ENCODE measurements around the gene MKI67. TPM values are rescaled to one million over a fixed set of nuclear protein-coding genes. Genes with fewer than 3 reads are reported as not detected.

The MKI67 gene
- total RNA-seq, 1 experiment from 2014 or later = 111 TPM

DNA sequence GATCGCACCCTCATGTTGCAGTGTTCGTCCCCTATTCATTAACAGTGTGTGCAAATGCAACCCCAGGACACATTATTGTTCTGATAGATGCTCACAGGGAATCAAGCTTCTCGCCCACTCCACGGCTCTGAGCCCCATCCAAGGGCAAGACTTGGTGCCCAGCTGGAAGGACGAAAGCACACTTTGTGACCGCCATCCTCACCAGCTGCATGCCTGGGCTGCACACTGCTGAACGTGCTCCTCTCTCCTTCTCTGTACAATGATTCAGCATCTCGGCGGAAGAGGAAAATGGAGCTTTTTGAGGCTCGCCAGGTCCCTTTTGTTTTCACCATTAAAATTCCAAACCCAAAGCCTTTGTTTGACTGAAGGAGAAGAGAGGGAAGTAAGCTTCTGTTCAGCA is 41.9 kb downstream of the MKI67 start:
- no peak overlapping the region for H3K27ac Mint-ChIP-seq (ENCODE audit: unreplicated experiment)
- no peaks in the 10 kb centered on the region for H3K36me3 ChIP-seq (ENCODE audit: control insufficient read depth, insufficient read depth, low read length)
- H3K4me1 Mint-ChIP-seq (ENCODE audit: low read depth, unreplicated experiment) = no peaks in the 10 kb centered on the region
- intact Hi-C loops (cut with micrococcal nuclease; ENCODE audit: unreplicated experiment) = no loop called here
- no peaks in the 10 kb centered on the region for H3K9me3 Mint-ChIP-seq (ENCODE audit: unreplicated experiment)
- peaks cover 11% of the 10 kb centered on the region for H3K27me3 Mint-ChIP-seq (ENCODE audit: insufficient read depth, unreplicated experiment)
- H3K9me3 ChIP-seq = no peaks in the 10 kb centered on the region
- POLR2A ChIA-PET = no interaction called here
- H3K27me3 ChIP-seq (replicated peaks; ENCODE audit: control insufficient read depth, insufficient read depth, low read length) = no peaks in the 10 kb centered on the region
- no peak overlapping the region for H3K4me3 ChIP-seq (ENCODE audit: low read depth, low read length)
- no peaks in the 10 kb centered on the region for H3K36me3 Mint-ChIP-seq (ENCODE audit: insufficient read depth, unreplicated experiment)
- no peak overlapping the region for H3K4me3 Mint-ChIP-seq (ENCODE audit: unreplicated experiment)
- DNase-seq = no peak
- CTCF ChIA-PET = no interaction called here
- H3K4me1 ChIP-seq = peaks cover 9% of the 10 kb centered on the region; the same call in 1 of the 2 replicates
- no TSS peak for BruUV-seq (replicated peaks)
- TF ChIP-seq, protein P1, sequence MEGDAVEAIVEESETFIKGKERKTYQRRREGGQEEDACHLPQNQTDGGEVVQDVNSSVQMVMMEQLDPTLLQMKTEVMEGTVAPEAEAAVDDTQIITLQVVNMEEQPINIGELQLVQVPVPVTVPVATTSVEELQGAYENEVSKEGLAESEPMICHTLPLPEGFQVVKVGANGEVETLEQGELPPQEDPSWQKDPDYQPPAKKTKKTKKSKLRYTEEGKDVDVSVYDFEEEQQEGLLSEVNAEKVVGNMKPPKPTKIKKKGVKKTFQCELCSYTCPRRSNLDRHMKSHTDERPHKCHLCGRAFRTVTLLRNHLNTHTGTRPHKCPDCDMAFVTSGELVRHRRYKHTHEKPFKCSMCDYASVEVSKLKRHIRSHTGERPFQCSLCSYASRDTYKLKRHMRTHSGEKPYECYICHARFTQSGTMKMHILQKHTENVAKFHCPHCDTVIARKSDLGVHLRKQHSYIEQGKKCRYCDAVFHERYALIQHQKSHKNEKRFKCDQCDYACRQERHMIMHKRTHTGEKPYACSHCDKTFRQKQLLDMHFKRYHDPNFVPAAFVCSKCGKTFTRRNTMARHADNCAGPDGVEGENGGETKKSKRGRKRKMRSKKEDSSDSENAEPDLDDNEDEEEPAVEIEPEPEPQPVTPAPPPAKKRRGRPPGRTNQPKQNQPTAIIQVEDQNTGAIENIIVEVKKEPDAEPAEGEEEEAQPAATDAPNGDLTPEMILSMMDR (IDR thresholded peaks at IDR 0.05; ENCODE audit: insufficient read depth in 1 of 2, low read depth in 1 of 2, low read length in 1 of 2, severe bottlenecking in 1 of 2, unreplicated experiment in 1 of 2) = no peak

DNA sequence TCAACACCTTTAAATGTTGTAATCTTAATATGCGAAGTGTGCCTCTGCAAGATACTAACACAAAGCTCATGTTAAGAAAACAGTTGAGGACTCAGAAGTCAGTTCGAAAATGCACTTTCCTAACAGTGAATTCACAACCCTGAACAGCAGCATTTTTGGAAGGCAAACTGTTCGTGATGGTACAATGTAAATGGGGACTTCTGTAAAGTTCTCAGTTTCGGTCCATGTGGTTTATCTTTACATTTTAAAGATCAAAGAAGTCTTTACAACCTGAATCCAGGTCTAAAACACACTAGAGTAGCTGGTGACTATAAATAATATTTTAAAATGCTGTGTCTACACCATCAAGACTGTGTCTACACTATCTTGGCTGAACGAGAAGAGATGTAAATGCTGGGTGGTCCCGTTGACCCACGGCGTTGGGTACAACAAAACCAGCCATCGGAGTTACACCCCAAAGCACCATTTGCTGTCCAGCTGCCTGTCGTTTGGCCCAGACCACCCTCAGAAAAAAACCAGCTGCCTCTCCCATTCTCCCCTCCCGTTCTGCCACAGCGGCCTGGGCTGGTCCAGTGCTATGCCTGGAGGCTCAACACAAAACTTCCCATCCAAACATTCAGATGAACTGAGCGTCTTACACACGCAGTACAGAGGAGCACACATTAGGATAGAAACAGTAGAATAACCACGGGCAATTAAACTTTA is 42.9 kb downstream of the MKI67 start:
- Histone ChIP-seq H3K4me1 (peaks cover 9% of the 10 kb centered on the region; the same call in 1 of the 2 replicates), H3K4me3 (ENCODE audit: low read depth, low read length) (no peak overlapping the region), H3K27me3 (replicated peaks; ENCODE audit: control insufficient read depth, insufficient read depth, low read length) (no peaks in the 10 kb centered on the region), H3K36me3 (ENCODE audit: control insufficient read depth, insufficient read depth, low read length) (no peaks in the 10 kb centered on the region), H3K9me3 (no peaks in the 10 kb centered on the region)
- Mint-ChIP-seq H3K27me3 (ENCODE audit: insufficient read depth, unreplicated experiment) (peaks cover 13% of the 10 kb centered on the region), H3K4me3 (ENCODE audit: unreplicated experiment) (no peak overlapping the region), H3K36me3 (ENCODE audit: insufficient read depth, unreplicated experiment) (no peaks in the 10 kb centered on the region), H3K4me1 (ENCODE audit: low read depth, unreplicated experiment) (no peaks in the 10 kb centered on the region), H3K27ac (ENCODE audit: unreplicated experiment) (no peak overlapping the region), H3K9me3 (ENCODE audit: unreplicated experiment) (no peaks in the 10 kb centered on the region)
- DNase-seq = no peak
- ChIA-PET POLR2A (no interaction called here), CTCF (no interaction called here)
- BruUV-seq (replicated peaks) = no TSS peak
- intact Hi-C loops (cut with micrococcal nuclease; ENCODE audit: unreplicated experiment) = no loop called here
- TF ChIP-seq, protein P1 (IDR thresholded peaks at IDR 0.05; ENCODE audit: insufficient read depth in 1 of 2, low read depth in 1 of 2, low read length in 1 of 2, severe bottlenecking in 1 of 2, unreplicated experiment in 1 of 2) = no peak

DNA sequence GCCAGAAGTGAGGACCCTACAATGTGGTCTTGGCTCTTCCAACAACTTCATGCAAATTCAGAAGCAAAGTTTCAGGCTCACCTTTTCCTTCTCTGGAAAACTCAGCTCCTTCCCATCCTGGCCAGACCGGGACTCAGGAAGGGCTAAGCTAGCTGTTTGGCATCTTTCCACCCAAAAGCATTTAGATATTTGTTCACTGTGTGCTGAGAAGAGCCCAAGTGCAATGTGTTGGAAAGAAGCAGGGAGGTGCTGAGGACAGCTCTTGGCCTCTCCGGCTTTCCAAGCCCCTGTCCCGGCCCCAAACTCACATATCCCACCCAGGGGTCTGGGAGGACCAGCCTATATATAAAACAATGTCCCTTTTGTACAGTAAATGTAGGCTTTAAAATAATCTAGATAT is 44.5 kb downstream of the MKI67 start:
- H3K36me3 ChIP-seq (ENCODE audit: control insufficient read depth, insufficient read depth, low read length) = no peaks in the 10 kb centered on the region
- Mint-ChIP-seq H3K4me3 (ENCODE audit: unreplicated experiment) (no peak overlapping the region), H3K4me1 (ENCODE audit: low read depth, unreplicated experiment) (no peaks in the 10 kb centered on the region), H3K36me3 (ENCODE audit: insufficient read depth, unreplicated experiment) (no peaks in the 10 kb centered on the region), H3K27ac (ENCODE audit: unreplicated experiment) (no peak overlapping the region), H3K27me3 (ENCODE audit: insufficient read depth, unreplicated experiment) (peaks cover 13% of the 10 kb centered on the region), H3K9me3 (ENCODE audit: unreplicated experiment) (no peaks in the 10 kb centered on the region)
- H3K9me3 ChIP-seq = no peaks in the 10 kb centered on the region
- intact Hi-C loops (cut with micrococcal nuclease; ENCODE audit: unreplicated experiment) = no loop called here
- CTCF ChIA-PET = interaction anchor here (0.6 kb wide), 1 partner anchor 13 kb away, joined by 3 read pairs; no protein-coding TSS in a partner anchor
- no TSS peak for BruUV-seq (replicated peaks)
- peaks cover 4% of the 10 kb centered on the region; the same call in 1 of the 2 replicates for H3K4me1 ChIP-seq
- no peak for DNase-seq
- POLR2A ChIA-PET = no interaction called here
- TF ChIP-seq, protein P1 (IDR thresholded peaks at IDR 0.05; ENCODE audit: insufficient read depth in 1 of 2, low read depth in 1 of 2, low read length in 1 of 2, severe bottlenecking in 1 of 2, unreplicated experiment in 1 of 2) = no peak
- no peaks in the 10 kb centered on the region for H3K27me3 ChIP-seq (replicated peaks; ENCODE audit: control insufficient read depth, insufficient read depth, low read length)
- H3K4me3 ChIP-seq (ENCODE audit: low read depth, low read length) = no peak overlapping the region

All from Caco-2 (cell line).